EH (cell line): ENCODE results near the gene PILRA.
"Not testable (repeated sequence)": the region's sequence is repeated elsewhere in the genome, so short reads cannot be mapped to it uniquely, and the experiment has no call there.

Source experiments
- DNase-seq: peaks from one replicate; pipeline ENCODE4 v3.0.0-alpha.2; 2015; ENCODE audit warnings: low read depth

PILRA gene

DNA sequence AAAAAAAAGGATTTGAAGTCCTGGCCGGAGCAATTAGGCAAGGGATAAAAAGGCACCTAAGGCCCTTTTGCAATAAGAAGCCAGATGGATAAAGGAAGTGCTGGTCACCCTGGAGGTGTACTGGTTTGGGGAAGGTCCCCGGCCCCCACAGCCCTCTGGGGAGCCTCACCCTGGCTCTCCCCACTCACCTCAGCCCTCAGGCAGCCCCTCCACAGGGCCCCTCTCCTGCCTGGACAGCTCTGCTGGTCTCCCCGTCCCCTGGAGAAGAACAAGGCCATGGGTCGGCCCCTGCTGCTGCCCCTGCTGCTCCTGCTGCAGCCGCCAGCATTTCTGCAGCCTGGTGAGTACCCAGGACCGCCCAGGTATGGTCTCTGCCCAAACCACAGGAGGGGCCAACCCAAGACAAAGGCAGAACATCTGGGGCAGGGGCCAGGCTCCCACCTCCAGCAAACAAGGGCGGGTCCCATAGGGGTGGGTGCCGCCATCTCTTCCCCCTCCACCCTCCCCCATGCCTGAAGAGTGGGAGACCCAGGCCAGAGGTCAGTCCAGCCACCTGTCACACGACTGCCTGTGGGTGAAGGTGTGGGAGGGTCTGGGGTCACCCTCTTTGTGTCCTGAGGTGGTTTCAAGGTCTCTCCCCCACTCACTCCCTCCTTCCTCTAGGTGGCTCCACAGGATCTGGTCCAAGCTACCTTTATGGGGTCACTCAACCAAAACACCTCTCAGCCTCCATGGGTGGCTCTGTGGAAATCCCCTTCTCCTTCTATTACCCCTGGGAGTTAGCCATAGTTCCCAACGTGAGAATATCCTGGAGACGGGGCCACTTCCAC is 15.0 kb upstream of the PILRA start, which contains the start of gene PILRB:
Gene PILRB, plus strand, starts transcription at position 91 of the 830 bp plus-strand sequence. Its CDS starts 186 bp downstream, at position 277.
- no peak for DNase-seq

DNA sequence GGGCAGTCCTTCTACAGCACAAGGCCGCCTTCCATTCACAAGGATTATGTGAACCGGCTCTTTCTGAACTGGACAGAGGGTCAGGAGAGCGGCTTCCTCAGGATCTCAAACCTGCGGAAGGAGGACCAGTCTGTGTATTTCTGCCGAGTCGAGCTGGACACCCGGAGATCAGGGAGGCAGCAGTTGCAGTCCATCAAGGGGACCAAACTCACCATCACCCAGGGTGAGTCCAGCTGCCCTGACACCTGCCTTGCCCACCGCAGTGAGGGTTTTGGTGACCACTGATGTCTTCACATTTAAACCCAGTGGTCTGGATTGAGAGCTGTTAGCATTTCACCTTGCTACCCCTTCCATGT is 14.5 kb upstream of the PILRA start:
- DNase-seq: no peak

DNA sequence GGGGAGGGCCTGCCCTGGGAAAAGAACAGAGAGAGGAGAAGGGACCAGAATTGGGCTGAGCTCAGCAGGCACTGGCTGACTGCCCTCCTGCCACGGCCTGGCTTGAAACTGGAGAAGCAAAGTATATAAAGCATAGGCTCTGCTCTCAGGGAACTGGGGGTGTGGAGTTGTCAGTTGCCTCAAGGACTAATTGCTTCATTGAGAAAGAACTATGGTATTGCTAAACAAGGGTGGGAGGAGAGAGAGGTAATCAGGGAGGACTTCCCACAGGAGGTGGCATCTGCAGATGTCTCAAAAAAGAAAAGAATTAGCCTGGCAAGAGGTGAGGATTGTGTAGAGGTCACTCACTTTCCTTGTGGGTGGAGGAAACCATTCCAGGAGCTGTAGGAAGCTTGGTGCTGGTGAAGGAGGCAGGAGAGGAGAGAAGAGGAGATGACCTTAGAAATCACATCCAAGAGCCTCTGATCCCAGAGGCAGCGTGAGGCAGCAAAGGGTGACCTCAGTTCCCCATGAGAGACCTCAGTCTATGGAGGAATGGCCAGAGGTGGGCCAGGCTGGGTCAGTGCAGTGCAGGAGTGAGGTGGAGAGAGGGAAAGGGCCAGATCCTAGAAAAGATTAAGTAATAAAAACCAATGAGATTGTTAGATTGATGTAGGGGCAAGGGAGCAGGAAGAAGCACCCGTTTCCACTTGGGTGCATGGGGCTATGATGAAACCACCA is 13.0 kb upstream of the PILRA start:
- DNase-seq: no peak

- no peak for DNase-seq
Measured at GRCh38 chr7:100363098-100363497, 10.2 kb upstream of the PILRA start.

- DNase-seq: not testable (repeated sequence)
Measured at GRCh38 chr7:100363797-100364196, 9.5 kb upstream of the PILRA start.

- no peak for DNase-seq
Measured at GRCh38 chr7:100364480-100364879, 8.8 kb upstream of the PILRA start.

DNA sequence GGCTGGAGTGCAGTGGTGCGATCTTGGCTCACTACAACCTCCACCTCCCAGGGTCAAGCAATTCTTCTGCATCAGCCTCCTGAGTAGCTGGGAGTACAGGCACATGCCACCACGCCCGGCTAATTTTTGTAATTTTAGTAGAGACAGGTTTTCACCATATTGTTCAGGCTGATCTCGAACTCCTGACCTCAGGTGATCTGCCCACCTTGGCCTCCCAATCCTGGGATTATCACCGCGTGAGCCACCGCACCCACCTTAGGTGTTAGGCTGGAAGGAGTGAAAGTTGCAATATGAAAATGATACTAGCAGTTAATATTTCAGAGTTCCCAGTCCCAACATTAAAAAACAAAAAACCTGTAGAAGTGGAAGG is 7.3 kb upstream of the PILRA start:
- DNase-seq: not testable (repeated sequence)

DNA sequence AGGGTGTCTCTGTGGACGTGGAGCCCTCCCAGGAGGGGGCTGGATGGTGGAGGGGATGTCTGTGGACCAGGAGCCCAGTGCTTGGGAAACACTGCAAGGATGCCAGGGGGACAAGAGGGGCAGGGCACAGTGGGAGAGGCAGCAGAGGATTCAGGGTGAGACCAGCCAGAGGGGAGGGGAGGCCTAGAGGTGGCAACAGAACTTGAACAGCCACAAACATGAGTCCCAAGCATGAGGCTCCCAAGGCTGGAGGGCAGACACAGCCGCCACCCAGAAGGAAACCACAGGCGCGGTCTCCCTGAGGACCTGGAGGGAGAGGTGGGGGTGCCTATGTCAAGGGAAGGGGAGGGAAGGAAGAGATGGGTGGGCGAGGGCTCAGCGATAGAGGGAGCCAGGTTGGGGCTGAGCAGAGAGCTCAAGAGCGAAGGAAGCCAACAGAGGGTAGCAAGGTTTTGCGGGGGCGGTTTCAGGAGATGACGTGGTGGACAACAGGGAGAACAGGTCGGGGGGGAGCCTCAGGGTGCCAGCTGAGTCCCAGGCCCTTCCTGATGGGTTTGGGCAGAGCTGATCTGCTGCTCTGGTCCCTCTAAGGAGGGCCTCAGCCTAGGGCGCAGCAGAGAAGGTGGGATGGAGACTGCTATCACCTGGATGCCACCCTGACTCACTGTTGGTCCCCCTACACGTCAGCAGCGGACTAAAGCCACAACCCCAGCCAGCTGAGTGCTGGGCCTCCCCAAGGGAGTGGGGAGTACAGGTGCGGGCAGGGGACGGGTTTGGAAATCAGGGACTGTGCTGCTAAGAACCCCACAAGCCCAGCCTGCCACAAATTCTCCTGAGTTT is 6.7 kb upstream of the PILRA start:
- DNase-seq: no peak

DNA sequence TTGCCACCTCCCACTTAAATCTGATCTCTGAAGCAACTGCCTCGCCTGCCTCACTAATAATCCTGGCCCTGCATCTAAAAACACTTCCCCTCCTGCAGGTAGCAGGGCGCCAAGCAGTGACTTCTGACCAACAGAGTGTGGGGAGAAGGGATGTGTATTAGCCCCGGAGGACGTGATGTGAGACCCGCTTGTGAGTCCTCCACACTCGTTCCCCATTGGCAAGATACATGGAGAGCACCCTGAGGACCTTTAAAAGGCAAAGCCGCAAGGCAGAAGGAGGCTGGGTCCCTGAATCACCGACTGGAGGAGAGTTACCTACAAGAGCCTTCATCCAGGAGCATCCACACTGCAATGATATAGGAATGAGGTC is 6.1 kb upstream of the PILRA start:
- no peak for DNase-seq

GRCh38 chr7:100367676-100368613 is 5.3 kb upstream of the PILRA start:
- no peak for DNase-seq

DNA sequence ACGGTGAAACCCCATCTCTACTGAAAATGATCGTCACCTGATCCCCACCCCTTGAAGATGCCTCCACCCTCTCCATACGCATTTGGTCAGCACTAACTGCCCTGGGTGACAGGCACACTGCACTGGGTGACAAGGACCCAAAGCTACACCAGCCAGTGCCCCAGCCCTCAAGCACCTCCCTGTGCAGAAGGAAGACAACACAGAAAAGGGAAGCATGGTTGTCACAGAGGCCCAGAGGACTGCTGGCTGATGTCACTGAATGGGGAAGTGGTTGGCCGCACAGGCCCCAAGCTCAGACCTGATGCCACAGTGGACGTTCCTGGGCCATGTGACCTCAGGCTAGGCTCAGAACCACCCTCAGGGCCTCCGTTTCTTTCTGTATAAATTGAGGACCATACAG is 4.2 kb upstream of the PILRA start:
- DNase-seq: no peak

GRCh38 chr7:100370303-100370702 is 3.0 kb upstream of the PILRA start:
- no peak for DNase-seq

- no peak for DNase-seq
Measured at GRCh38 chr7:100370746-100371145, 2.5 kb upstream of the PILRA start.

- no peak for DNase-seq
Measured at GRCh38 chr7:100371561-100372171, 1.6 kb upstream of the PILRA start.

DNA sequence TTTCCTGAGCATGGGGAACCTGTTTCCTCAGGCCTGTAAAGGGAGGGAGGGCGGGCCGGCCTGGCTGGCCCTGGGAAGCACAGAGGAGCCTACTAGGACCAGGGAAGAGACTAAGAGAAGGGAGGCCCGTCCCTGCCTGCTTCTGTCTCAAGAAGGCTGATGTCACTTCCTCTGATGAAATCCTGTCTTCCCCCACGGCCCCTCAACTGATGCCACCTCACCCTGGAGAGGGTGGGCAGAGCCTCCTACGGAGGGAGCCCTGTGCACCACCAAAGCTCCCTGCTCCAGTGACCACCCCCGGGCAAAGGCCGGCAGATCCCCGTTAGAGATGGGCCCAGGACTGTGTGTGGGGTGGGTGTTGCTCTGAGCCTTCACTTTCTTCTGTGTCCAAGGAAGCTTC is 1.0 kb upstream of the PILRA start:
- peak; percentile 63 for DNase-seq

DNA sequence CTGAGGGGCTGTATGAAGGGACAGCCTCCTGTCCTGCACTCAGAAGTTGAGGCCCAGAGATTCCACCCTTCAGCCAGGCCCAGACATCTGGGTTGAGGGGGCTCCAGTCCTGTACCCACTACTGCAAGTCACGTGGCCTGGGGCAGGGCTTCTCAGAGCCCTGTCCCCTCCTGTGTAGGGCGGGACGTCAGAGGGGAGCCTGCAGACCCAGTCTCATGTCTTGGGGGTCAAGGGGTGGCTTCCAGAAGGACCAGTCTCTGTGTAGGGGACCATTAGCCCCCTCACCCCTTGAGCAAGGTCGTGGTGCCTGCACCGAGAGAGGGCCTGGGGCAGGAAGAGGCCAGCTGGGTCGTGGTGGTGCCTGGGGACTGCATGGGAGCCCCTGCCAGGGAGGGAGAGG is 593 bp upstream of the PILRA start:
- DNase-seq: no peak

- DNase-seq: not testable (repeated sequence)
Measured at GRCh38 chr7:100373870-100374598, 747 bp downstream of the PILRA start.

- DNase-seq: no peak
Measured at GRCh38 chr7:100374601-100375000, 1.3 kb downstream of the PILRA start.

DNA sequence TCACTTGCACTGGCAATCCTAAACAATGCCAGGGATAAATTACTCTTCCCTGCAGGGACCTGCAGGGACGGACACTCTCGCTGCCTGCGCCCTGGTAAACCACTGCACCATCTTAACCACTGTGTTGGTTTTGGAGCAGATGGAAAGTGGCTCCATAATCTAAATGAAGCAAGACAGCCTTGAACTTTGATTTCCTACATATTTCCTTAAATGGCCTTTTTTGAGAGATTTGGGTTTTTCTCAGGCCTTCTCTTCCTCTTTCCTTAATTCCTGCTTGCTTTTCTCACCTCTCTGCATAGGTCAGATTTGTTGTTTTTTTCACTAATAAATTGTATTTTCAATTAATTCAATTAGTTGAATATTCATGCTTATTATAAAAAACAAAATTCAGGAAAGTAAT is 2.8 kb downstream of the PILRA start:
- no peak for DNase-seq

DNA sequence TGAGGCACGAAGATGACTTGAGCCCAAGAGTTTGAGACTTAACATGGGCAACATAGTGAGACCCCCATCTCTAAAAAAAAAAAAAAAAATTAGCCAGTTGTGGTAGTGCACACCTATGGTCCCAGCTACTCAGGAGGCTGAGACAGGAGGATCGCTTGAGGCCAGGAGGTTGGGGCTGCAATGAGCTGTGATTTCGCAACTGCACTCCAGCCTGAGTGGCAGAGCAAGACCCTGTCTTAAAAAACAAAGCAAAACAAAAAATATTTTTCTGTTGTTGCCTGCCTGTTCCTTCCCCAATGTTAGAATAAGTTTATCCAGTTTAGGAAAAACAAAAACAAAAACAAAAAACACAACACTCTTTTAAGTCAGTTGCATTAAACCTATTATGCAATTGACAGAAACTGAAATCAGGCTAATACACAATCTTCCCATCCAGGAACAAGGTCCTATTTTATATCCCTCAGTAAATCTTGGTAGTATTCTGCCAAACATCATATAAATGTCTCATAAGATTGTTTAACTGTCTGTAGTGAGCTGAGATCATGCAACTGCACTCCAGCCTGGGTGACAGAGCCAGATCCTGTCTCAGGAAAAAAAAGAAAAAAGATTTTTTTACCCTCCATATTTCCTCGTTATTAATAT is 4.9 kb downstream of the PILRA start:
- no peak for DNase-seq
